ENCODE measurements around the gene MTUS2.

Gene MTUS2

DNA sequence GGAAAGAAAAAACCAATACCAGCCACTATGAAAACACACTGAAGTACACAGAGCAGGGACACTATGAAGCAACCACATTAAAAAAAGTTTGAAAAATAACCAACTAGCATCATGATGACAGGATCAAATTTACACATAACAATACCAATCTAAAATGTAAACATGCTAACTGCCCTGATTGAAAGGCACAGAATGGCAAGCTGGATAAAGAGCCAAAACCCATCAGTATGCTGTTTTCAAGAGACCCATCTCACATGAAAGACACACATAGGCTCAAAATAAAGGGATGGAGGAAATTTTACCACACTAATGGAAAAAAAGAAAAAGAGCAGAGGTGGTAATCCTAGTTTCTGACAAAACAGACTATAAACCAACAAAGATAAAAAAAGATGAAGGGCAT lies 484.0 kb downstream of the MTUS2 start:
- TF ChIP-seq CTCF (conservative IDR thresholded peaks at IDR 0.05; ENCODE audit: low read depth, low read length) = no peak
- H3K4me3 ChIP-seq (ENCODE audit: low read length) = no peak overlapping the region
- no peak for DNase-seq (ENCODE audit: low read depth)

- H3K4me3 ChIP-seq (ENCODE audit: low read length) = no peak overlapping the region
- no peak for TF ChIP-seq CTCF (conservative IDR thresholded peaks at IDR 0.05; ENCODE audit: low read depth, low read length)
- no peak for DNase-seq (ENCODE audit: low read depth)
These were observed 490.7 kb downstream of the MTUS2 start for GRCh38 chr13:29310806-29311205.

- no peak for TF ChIP-seq CTCF (conservative IDR thresholded peaks at IDR 0.05; ENCODE audit: low read depth, low read length)
- DNase-seq (ENCODE audit: low read depth) = no peak
- H3K4me3 ChIP-seq (ENCODE audit: low read length) = no peak overlapping the region
These were observed 495.7 kb downstream of the MTUS2 start for GRCh38 chr13:29315847-29316246.

DNA sequence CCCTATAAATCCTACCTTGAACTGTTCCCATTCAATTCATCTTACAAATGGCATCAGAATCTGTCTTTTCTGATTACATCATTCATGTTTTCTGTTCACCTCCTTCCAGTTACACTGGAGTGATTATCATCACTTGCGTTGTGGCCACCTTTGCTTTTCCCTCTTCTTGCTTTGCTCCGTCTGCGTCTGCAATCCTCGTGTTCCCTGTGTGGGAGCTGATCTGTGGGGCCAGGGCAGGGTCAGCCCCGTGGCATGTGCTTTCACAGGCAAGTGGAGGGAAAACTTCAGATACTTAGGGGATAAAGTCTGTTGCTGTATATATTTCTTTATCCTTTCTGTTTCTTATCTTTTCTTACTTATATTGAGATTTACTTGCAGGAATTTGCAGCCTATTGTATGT lies 497.7 kb downstream of the MTUS2 start:
- DNase-seq (ENCODE audit: low read depth) = no peak
- TF ChIP-seq CTCF (conservative IDR thresholded peaks at IDR 0.05; ENCODE audit: low read depth, low read length) = no peak
- no peak overlapping the region for H3K4me3 ChIP-seq (ENCODE audit: low read length)

DNA sequence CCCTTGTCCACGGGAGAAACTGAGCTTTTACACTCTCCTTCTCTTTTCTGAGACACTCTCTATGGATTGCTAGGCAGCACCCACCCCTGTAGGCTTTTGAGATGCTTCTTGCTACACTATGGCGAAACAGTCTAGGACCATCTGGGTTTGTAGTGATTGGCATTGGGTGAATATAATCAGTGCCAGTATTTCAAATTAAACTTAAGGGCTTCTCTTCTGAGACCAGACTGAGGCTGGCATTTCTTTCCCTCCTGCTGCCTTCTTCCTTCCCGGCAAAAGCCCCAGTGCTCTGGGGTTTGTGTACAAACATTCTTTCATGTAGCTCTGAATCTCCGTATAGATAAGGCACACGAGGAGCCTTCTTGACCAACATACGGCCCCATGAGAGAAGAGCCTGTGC lies 498.6 kb downstream of the MTUS2 start:
- no peak for DNase-seq (ENCODE audit: low read depth)

DNA sequence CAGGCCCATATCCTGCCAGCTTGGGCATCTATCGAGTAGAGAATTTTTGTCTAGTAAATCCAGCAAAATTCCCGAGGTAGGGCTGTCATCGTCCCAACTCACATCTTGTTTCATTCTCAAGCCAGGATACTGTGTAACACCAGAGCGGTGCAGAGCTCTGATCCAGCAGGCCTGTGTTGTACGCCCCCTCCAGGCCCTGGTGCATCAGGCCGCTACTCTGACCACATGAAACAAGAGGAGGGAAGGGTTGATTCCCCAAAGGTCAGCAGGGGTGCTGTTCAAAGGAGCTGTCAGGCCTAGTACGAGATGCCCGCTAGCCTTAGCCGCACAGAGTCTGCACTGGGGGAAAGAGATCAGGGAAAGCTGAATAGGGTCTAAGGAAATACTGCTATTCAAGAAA lies 499.3 kb downstream of the MTUS2 start:
- DNase-seq (ENCODE audit: low read depth) = no peak
- H3K4me3 ChIP-seq (ENCODE audit: low read length) = no peak overlapping the region

More for the DNA sequence above, 498.6 kb downstream of the MTUS2 start:
- no peak overlapping the region for H3K4me3 ChIP-seq (ENCODE audit: low read length)
- TF ChIP-seq CTCF (conservative IDR thresholded peaks at IDR 0.05; ENCODE audit: low read depth, low read length) = no peak

DNA sequence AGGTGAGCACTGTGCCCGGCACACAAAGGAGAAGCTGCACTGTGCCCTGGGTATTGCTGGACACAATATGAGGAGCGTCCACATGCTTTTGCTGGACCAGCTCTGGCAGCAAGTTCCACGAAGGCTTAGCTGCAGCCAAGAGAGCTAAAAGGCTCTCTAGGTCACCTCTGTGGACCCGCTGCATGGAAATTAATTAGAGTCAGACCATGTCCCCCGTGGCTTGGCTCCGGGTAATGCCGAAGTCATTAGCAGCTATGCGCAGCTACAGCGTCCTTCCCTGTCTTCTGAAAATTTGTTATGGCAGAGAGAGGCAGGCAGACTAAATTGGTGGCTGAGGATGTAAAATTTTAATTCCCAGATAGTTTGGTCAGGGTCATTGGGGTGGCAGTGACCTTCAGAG lies 503.8 kb downstream of the MTUS2 start:
- no peak for TF ChIP-seq CTCF (conservative IDR thresholded peaks at IDR 0.05; ENCODE audit: low read depth, low read length)
- DNase-seq (ENCODE audit: low read depth) = no peak
- no peak overlapping the region for H3K4me3 ChIP-seq (ENCODE audit: low read length)

More for the DNA sequence above, 499.3 kb downstream of the MTUS2 start:
- TF ChIP-seq CTCF (conservative IDR thresholded peaks at IDR 0.05; ENCODE audit: low read depth, low read length) = no peak
